ENCODE data around the gene HOXD13.

- TF ChIP-seq, protein P1, sequence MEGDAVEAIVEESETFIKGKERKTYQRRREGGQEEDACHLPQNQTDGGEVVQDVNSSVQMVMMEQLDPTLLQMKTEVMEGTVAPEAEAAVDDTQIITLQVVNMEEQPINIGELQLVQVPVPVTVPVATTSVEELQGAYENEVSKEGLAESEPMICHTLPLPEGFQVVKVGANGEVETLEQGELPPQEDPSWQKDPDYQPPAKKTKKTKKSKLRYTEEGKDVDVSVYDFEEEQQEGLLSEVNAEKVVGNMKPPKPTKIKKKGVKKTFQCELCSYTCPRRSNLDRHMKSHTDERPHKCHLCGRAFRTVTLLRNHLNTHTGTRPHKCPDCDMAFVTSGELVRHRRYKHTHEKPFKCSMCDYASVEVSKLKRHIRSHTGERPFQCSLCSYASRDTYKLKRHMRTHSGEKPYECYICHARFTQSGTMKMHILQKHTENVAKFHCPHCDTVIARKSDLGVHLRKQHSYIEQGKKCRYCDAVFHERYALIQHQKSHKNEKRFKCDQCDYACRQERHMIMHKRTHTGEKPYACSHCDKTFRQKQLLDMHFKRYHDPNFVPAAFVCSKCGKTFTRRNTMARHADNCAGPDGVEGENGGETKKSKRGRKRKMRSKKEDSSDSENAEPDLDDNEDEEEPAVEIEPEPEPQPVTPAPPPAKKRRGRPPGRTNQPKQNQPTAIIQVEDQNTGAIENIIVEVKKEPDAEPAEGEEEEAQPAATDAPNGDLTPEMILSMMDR (IDR thresholded peaks at IDR 0.05; ENCODE audit: control extremely low read depth in 1 of 3, insufficient read depth in 1 of 3, low read depth in 1 of 3, low read length in 3 of 3): no peak
- TF ChIP-seq EP300 (IDR thresholded peaks at IDR 0.05; ENCODE audit: borderline replicate concordance in 1 of 2, low read depth in 2 of 2, low read length in 2 of 2): no peak
- TF ChIP-seq, protein P2, sequence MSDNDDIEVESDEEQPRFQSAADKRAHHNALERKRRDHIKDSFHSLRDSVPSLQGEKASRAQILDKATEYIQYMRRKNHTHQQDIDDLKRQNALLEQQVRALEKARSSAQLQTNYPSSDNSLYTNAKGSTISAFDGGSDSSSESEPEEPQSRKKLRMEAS (IDR thresholded peaks at IDR 0.05): no peak
- TF ChIP-seq, protein P3, sequence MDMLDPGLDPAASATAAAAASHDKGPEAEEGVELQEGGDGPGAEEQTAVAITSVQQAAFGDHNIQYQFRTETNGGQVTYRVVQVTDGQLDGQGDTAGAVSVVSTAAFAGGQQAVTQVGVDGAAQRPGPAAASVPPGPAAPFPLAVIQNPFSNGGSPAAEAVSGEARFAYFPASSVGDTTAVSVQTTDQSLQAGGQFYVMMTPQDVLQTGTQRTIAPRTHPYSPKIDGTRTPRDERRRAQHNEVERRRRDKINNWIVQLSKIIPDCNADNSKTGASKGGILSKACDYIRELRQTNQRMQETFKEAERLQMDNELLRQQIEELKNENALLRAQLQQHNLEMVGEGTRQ (IDR thresholded peaks at IDR 0.05; ENCODE audit: low read length): no peak
- no peak for TF ChIP-seq POLR2A (IDR thresholded peaks at IDR 0.05; ENCODE audit: control extremely low read depth in 1 of 2, low read depth in 2 of 2, low read length in 2 of 2)
- TF ChIP-seq FOSL1 (IDR thresholded peaks at IDR 0.05; ENCODE audit: insufficient read depth, low read depth, low read length): no peak
- no peak for TF ChIP-seq EZH2 (IDR thresholded peaks at IDR 0.05; ENCODE audit: low read depth, low read length, severe bottlenecking)
- no peak for TF ChIP-seq POLR2AphosphoS5 (IDR thresholded peaks at IDR 0.05; ENCODE audit: low read depth, low read length)
- TF ChIP-seq HDAC6 (IDR thresholded peaks at IDR 0.05; ENCODE audit: low read depth, low read length): no peak
- no peak for TF ChIP-seq RFX5 (IDR thresholded peaks at IDR 0.05; ENCODE audit: borderline replicate concordance, low read depth, low read length)
- TF ChIP-seq ZNF274 (IDR thresholded peaks at IDR 0.05; ENCODE audit: borderline replicate concordance, extremely low read depth, low read length): no peak
- TF ChIP-seq CHD2 (IDR thresholded peaks at IDR 0.05; ENCODE audit: low read length): no peak
- TF ChIP-seq SRF (IDR thresholded peaks at IDR 0.05; ENCODE audit: low read depth, low read length): no peak
Measured at GRCh38 chr2:176110415-176111308, 18.1 kb downstream of the HOXD13 start.

All from H1 (cell line).